Measurements from ENCODE around the gene BRSK1.

Gene BRSK1

DNA sequence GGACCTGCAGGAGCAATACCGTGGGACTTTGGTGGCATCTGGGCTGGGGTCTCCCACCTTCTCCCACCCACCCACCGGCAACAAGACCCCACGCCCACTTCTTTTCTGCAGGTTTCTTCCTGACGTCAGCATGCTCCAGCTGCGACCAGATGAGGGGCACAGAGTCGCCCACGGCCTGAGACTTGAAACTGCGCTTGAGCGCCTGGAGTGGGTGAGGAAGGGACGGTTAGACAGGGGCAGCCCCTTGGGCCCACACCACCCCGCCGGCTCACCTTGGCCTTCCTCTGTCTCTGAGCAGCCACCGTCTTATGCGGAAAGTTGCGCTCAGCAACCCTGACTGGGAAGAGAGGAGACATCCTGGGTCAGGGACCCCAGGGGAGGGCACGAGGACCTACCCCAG is 77.1 kb downstream of the BRSK1 start:
- no peaks in the 10 kb centered on the region for H3K9me3 ChIP-seq (ENCODE audit: insufficient read depth, low read length)
- TF ChIP-seq SUZ12 (IDR thresholded peaks at IDR 0.05; ENCODE audit: extremely low read depth, insufficient read depth, insufficient read length) (no peak), ZNF274 (IDR thresholded peaks at IDR 0.05; ENCODE audit: low read depth, low read length) (no peak), YY1 (IDR thresholded peaks at IDR 0.05; ENCODE audit: insufficient read depth, insufficient read length) (no peak)
- DNase-seq (ENCODE audit: low read depth, low spot score): no peak
- H3K27me3 ChIP-seq (ENCODE audit: insufficient read depth, insufficient read length): peaks cover 20% of the 10 kb centered on the region
- no peak overlapping the region for H3K9ac ChIP-seq (ENCODE audit: insufficient read length, low read depth)
- no peak overlapping the region for H3K4me3 ChIP-seq (ENCODE audit: insufficient read length, low read depth)
- peaks cover 6% of the 10 kb centered on the region for H3K36me3 ChIP-seq (ENCODE audit: insufficient read depth, insufficient read length, low read length)
- peaks cover 5% of the 10 kb centered on the region for H3K4me1 ChIP-seq (ENCODE audit: insufficient read depth, insufficient read length)
